Keratinocyte (primary cell): ENCODE measurements around the gene GNPTG. TPM values are rescaled to one million over a fixed set of nuclear protein-coding genes. Genes with fewer than 3 reads are reported as not detected.

ENCODE experiments used
- DNase-seq: peaks from one replicate; pipeline ENCODE4 v3.0.0-alpha.2; 2011; ENCODE audit warnings: low read depth, missing footprints, low spot score
- FAIRE-seq: peaks from 2 replicates; lab custom pipeline; 2011; peaks lifted over from hg19 to GRCh38; lab: Jason Lieb, UNC
- H2AFZ ChIP-seq: 2 replicates; pipeline ENCODE4 v1.6.0; 2012; ENCODE audit warnings: low read length, control low read depth, inconsistent platforms; ENCODE audit not compliant: control insufficient read depth
- H3K27ac ChIP-seq: 2 replicates; pipeline ENCODE4 v1.5.1; 2011; ENCODE audit warnings: low read length; ENCODE audit not compliant: control insufficient read depth, insufficient read depth
- H3K27me3 ChIP-seq: 3 replicates; pipeline ENCODE4 v1.6.0; 2011; ENCODE audit warnings: low read length; ENCODE audit not compliant: control insufficient read depth, insufficient read depth; ENCODE audit errors: extremely low read depth
- H3K36me3 ChIP-seq, 2 experiments: 2 replicates in 1 of 2; 3 replicates in 1 of 2; pipeline ENCODE4 v1.5.1; 2011; ENCODE audit warnings: low read length in 2 of 2, mild to moderate bottlenecking in 1 of 2; ENCODE audit not compliant: control insufficient read depth in 2 of 2, insufficient read depth in 2 of 2; ENCODE audit errors: extremely low read depth in 1 of 2
- H3K4me1 ChIP-seq: 3 replicates; pipeline ENCODE4 v1.5.1; 2011; ENCODE audit warnings: low read length; ENCODE audit not compliant: control insufficient read depth, insufficient read depth; ENCODE audit errors: extremely low read depth
- H3K4me2 ChIP-seq: 3 replicates; pipeline ENCODE4 v1.6.0; 2011; ENCODE audit warnings: low read depth, low read length; ENCODE audit not compliant: control insufficient read depth, insufficient read depth; ENCODE audit errors: extremely low read depth
- H3K4me3 ChIP-seq, 3 experiments: fragments of 200-600 bp in 1 of 3; sonication (generic) in 1 of 3; 2 replicates in 2 of 3; 3 replicates in 1 of 3; pipeline ENCODE4 v1.5.1; 2011 to 2016; ENCODE audit warnings: low read length in 3 of 3, mild to moderate bottlenecking in 3 of 3, control low read depth in 2 of 3, inconsistent platforms in 1 of 3, low read depth in 1 of 3, mixed read lengths in 1 of 3, mixed run types in 1 of 3, moderate library complexity in 1 of 3; ENCODE audit not compliant: control insufficient read depth in 2 of 3, insufficient read depth in 2 of 3; ENCODE audit errors: extremely low read depth in 1 of 3
- H3K79me2 ChIP-seq: 2 replicates; pipeline ENCODE4 v1.6.0; 2012; ENCODE audit warnings: low read length; ENCODE audit not compliant: control insufficient read depth, insufficient read depth
- H3K9ac ChIP-seq: 3 replicates; pipeline ENCODE4 v1.6.0; 2011; ENCODE audit warnings: low read length; ENCODE audit not compliant: control insufficient read depth, insufficient read depth; ENCODE audit errors: extremely low read depth
- H3K9me1 ChIP-seq: 3 replicates; pipeline ENCODE4 v1.6.0; 2011; ENCODE audit warnings: low read length; ENCODE audit not compliant: control insufficient read depth, insufficient read depth; ENCODE audit errors: extremely low read depth
- H3K9me3 ChIP-seq: 2 replicates; pipeline ENCODE4 v1.5.1; 2012; ENCODE audit warnings: low read depth, low read length; ENCODE audit not compliant: control insufficient read depth
- H4K20me1 ChIP-seq: 3 replicates; pipeline ENCODE4 v1.6.0; 2011; ENCODE audit warnings: low read length; ENCODE audit not compliant: control insufficient read depth, insufficient read depth; ENCODE audit errors: extremely low read depth
- CTCF ChIP-seq, 3 experiments: IDR thresholded peaks in 1 of 3; conservative IDR thresholded peaks in 1 of 3; optimal IDR thresholded peaks in 1 of 3; 2 replicates in 2 of 3; 3 replicates in 1 of 3; pipeline versions ENCODE3 to v1.5.1; 2011; ENCODE audit warnings: low read length in 3 of 3, mild to moderate bottlenecking in 3 of 3, moderate library complexity in 2 of 3, control low read depth in 1 of 3, inconsistent platforms in 1 of 3; ENCODE audit not compliant: insufficient read depth in 2 of 3; ENCODE audit errors: extremely low read depth in 1 of 3
- EZH2 ChIP-seq: IDR thresholded peaks from one replicate; pipeline ENCODE4 v1.6.1; 2012; ENCODE audit warnings: inconsistent platforms, mild to moderate bottlenecking, low read length, moderate library complexity
- dilution Hi-C: fragments of 300-500 bp; cut with MboI; formaldehyde crosslinking; loops from one replicate; pipeline ENCODE4 v1.7.0; 2020; ENCODE audit warnings: low sequenced_read_pairs; ENCODE audit not compliant: extremely low pct_ligation_motif_present
- polyA plus RNA-seq, 5 experiments: library from polyadenylated mRNA; depleted of rRNA in 3 of 5; stranded (reverse) in 3 of 5; stranded (forward) in 1 of 5; unstranded in 1 of 5; fragments of >200 nt; gene quantifications; 1 replicate in 1 of 5; 2 replicates in 3 of 5; 3 replicates in 1 of 5; pipeline versions ENCODE4 v1.2.1 to v1.2.3, GENCODE V29; 2011 to 2012; ENCODE audit warnings: missing spikeins in 2 of 5, low read depth in 1 of 5, low replicate concordance in 1 of 5

The GNPTG gene
- polyA plus RNA-seq, 1 donor (not counting 4 experiments of a cell fraction or from before 2014, with no cell fraction given): 30.9 TPM

- H3K9me3 ChIP-seq: no peaks in the 10 kb centered on the region
- H2AFZ ChIP-seq: no peak overlapping the region
- H3K36me3 ChIP-seq: peaks cover 9 to 10% of the 10 kb centered on the region in 2 experiments
- no peak overlapping the region for H3K9ac ChIP-seq
- H3K79me2 ChIP-seq: peaks cover 51% of the 10 kb centered on the region
- H3K4me1 ChIP-seq: peaks cover 3% of the 10 kb centered on the region
- no peak overlapping the region for H3K4me2 ChIP-seq
- no peaks in the 10 kb centered on the region for H3K27me3 ChIP-seq
- H4K20me1 ChIP-seq: no peaks in the 10 kb centered on the region
- FAIRE-seq (no peak), DNase-seq (no peak)
- dilution Hi-C loops: no loop called here
- H3K9me1 ChIP-seq: peaks cover 4% of the 10 kb centered on the region
- no peak overlapping the region for H3K4me3 ChIP-seq
- TF ChIP-seq EZH2 (no peak), CTCF (optimal IDR thresholded peaks at IDR 0.05 in 1 of 3, IDR thresholded peaks at IDR 0.05 in 1 of 3, conservative IDR thresholded peaks at IDR 0.05 in 1 of 3; ENCODE audit: extremely low read depth in 1 of 3, insufficient read depth in 2 of 3, low read length in 3 of 3) (no peak)
- no peak overlapping the region for H3K27ac ChIP-seq
Measured at GRCh38 chr16:1357906-1358566, 6.3 kb downstream of the GNPTG start.

- H3K9me1 ChIP-seq: no peaks in the 10 kb centered on the region
- no peaks in the 10 kb centered on the region for H4K20me1 ChIP-seq
- H3K9me3 ChIP-seq: no peaks in the 10 kb centered on the region
- peaks cover 12 to 22% of the 10 kb centered on the region in 2 experiments for H3K36me3 ChIP-seq
- FAIRE-seq (no peak), DNase-seq (no peak)
- H3K27me3 ChIP-seq: no peaks in the 10 kb centered on the region
- dilution Hi-C loops: no loop called here
- no peaks in the 10 kb centered on the region for H3K4me1 ChIP-seq
- no peak overlapping the region for H2AFZ ChIP-seq
- H3K9ac ChIP-seq: no peak overlapping the region
- H3K4me3 ChIP-seq: no peak overlapping the region
- no peak overlapping the region for H3K4me2 ChIP-seq
- TF ChIP-seq EZH2: no peak
- no peak for TF ChIP-seq CTCF (optimal IDR thresholded peaks at IDR 0.05 in 1 of 3, IDR thresholded peaks at IDR 0.05 in 1 of 3, conservative IDR thresholded peaks at IDR 0.05 in 1 of 3; ENCODE audit: extremely low read depth in 1 of 3, insufficient read depth in 2 of 3, low read length in 3 of 3)
- H3K79me2 ChIP-seq: peaks cover 16% of the 10 kb centered on the region
- H3K27ac ChIP-seq: no peak overlapping the region
Measured at GRCh38 chr16:1361685-1362360, 10.1 kb downstream of the GNPTG start.
